ENCODE measurements around the gene MTHFD1. TPM values are rescaled to one million over a fixed set of nuclear protein-coding genes. Genes with fewer than 3 reads are reported as not detected.

The MTHFD1 gene
- total RNA-seq, 1 experiment from 2014 or later: 153 TPM

DNA sequence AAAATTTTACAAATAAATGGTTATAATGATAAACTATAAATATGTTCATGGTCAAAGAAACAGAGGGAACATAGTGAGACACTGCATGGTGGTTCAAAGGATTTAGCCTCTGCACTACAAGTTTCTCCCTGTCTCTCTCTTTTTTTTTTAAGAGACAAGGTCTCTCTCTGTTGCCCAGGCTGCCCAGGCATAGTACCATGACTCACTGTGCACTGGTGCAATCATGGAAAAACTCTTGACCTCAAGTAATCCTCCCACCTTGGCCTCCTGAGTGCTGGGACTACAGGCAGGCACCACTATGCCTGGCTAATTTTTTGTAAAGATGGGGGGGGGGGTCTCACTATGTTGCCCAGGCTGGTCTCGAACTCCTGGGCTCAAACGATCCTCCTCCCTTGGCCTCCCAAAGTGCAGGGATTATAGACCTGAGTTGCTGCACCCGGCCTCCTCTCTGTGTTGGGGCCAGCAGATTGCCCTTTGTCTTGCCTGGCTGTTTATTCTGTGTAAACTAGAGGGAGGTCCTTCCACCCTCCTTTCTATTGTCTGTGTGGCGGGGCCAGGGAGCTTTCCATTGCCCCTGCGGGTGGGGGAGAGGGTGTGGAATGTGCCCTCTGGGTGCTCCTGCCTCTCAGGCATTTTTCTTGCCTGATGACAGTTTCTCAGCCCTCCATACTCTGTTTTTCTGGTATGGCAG is 22.1 kb downstream of the MTHFD1 start:
- peaks cover 4 to 11% of the 10 kb centered on the region in 2 experiments; a peak in 2 of 4 replicates for H3K4me1 ChIP-seq (ENCODE audit: control insufficient read depth in 1 of 2, insufficient read depth in 2 of 2, low read length in 2 of 2)
- peaks cover 8 to 15% of the 10 kb centered on the region in 2 experiments for H3K36me3 ChIP-seq (ENCODE audit: control insufficient read depth in 1 of 2, insufficient read depth in 2 of 2, low read length in 2 of 2)
- DNase-seq (ENCODE audit: low read depth, low spot score) (no peak), ATAC-seq (peak; percentile 64)
- no peak overlapping the region for H3K27ac ChIP-seq (ENCODE audit: low read depth, low read length)
- no TSS peak for BruUV-seq (replicated peaks)
- intact Hi-C loops (cut with micrococcal nuclease): no loop called here
- no peaks in the 10 kb centered on the region for H3K27me3 ChIP-seq (ENCODE audit: insufficient read depth, low read length)
- no peaks in the 10 kb centered on the region for H3K9me2 ChIP-seq (ENCODE audit: insufficient read depth)
- H3K9ac ChIP-seq (ENCODE audit: low read length): no peak overlapping the region
- POLR2A ChIA-PET: no interaction called here
- CTCF ChIA-PET: no interaction called here
- RAD21 ChIA-PET (ENCODE audit: low non-redundant PET in 1 of 2, low total read pairs in 2 of 2, uncharacterized antibody in 2 of 2, unreplicated experiment in 2 of 2): no interaction called here
- peak; percentile 59; the same call in 1 of the 2 replicates for TF ChIP-seq CEBPB (IDR thresholded peaks at IDR 0.05; ENCODE audit: low read depth)
- TF ChIP-seq, protein P1, sequence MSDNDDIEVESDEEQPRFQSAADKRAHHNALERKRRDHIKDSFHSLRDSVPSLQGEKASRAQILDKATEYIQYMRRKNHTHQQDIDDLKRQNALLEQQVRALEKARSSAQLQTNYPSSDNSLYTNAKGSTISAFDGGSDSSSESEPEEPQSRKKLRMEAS (IDR thresholded peaks at IDR 0.05): no peak
- 0 out of 2 replicates have a peak overlapping the region, but pooled peaks have one; percentile 23 for H3K4me2 ChIP-seq (ENCODE audit: low read length)
- H3K79me2 ChIP-seq (ENCODE audit: insufficient read depth, low read length): peaks cover 48% of the 10 kb centered on the region
- no peak overlapping the region for H3K4me3 ChIP-seq (replicated peaks in 1 of 2; ENCODE audit: low read depth in 1 of 2, low read length in 2 of 2)
- H3K9me3 ChIP-seq (ENCODE audit: control insufficient read depth in 1 of 2, insufficient read depth in 1 of 2, low read depth in 1 of 2, low read length in 2 of 2): no peaks in the 10 kb centered on the region
- H2AFZ ChIP-seq (ENCODE audit: low read depth, low read length, poor library complexity, severe bottlenecking): no peak overlapping the region
- H4K20me1 ChIP-seq (ENCODE audit: insufficient read depth): no peaks in the 10 kb centered on the region

DNA sequence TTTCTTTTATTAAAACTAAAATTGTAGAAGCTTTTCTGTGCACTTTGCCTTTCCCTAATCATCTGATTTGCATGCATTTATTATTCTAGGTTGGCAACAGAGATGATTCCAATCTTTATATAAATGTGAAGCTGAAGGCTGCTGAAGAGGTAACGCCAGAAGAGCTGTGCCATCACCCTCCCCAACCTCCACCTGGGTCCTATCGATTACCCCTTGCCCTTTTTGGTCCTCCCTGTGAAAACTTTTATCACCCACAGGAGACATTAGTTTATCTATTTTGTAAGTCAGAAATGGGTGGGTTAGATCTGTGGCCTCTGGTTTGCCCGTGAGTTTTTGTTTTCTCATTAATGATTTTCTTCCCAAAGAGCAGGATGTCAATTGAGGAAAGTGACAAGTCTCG is 22.8 kb downstream of the MTHFD1 start:
- DNase-seq (ENCODE audit: low read depth, low spot score) (no peak), ATAC-seq (no peak)
- no peak overlapping the region for H3K4me2 ChIP-seq (ENCODE audit: low read length)
- H2AFZ ChIP-seq (ENCODE audit: low read depth, low read length, poor library complexity, severe bottlenecking): no peak overlapping the region
- H3K9ac ChIP-seq (ENCODE audit: low read length): no peak overlapping the region
- H3K9me2 ChIP-seq (ENCODE audit: insufficient read depth): no peaks in the 10 kb centered on the region
- ChIA-PET POLR2A (no interaction called here), CTCF (no interaction called here), RAD21 (ENCODE audit: low non-redundant PET in 1 of 2, low total read pairs in 2 of 2, uncharacterized antibody in 2 of 2, unreplicated experiment in 2 of 2) (no interaction called here)
- H3K36me3 ChIP-seq (ENCODE audit: control insufficient read depth in 1 of 2, insufficient read depth in 2 of 2, low read length in 2 of 2): peaks cover 15 to 22% of the 10 kb centered on the region in 2 experiments
- H3K4me3 ChIP-seq (replicated peaks in 1 of 2; ENCODE audit: low read depth in 1 of 2, low read length in 2 of 2): no peak overlapping the region
- H3K9me3 ChIP-seq (ENCODE audit: control insufficient read depth in 1 of 2, insufficient read depth in 1 of 2, low read depth in 1 of 2, low read length in 2 of 2): no peaks in the 10 kb centered on the region
- H3K79me2 ChIP-seq (ENCODE audit: insufficient read depth, low read length): peaks cover 43% of the 10 kb centered on the region
- H4K20me1 ChIP-seq (ENCODE audit: insufficient read depth): no peaks in the 10 kb centered on the region
- H3K27ac ChIP-seq (ENCODE audit: low read depth, low read length): no peak overlapping the region
- no peaks in the 10 kb centered on the region for H3K27me3 ChIP-seq (ENCODE audit: insufficient read depth, low read length)
- peaks cover 4 to 11% of the 10 kb centered on the region in 2 experiments; a peak in 2 of 4 replicates for H3K4me1 ChIP-seq (ENCODE audit: control insufficient read depth in 1 of 2, insufficient read depth in 2 of 2, low read length in 2 of 2)
- intact Hi-C loops (cut with micrococcal nuclease): no loop called here
- no peak for TF ChIP-seq YY1 (IDR thresholded peaks at IDR 0.05; ENCODE audit: extremely low read depth, insufficient replicate concordance, low read depth, low read length)
- TF ChIP-seq, protein P2, sequence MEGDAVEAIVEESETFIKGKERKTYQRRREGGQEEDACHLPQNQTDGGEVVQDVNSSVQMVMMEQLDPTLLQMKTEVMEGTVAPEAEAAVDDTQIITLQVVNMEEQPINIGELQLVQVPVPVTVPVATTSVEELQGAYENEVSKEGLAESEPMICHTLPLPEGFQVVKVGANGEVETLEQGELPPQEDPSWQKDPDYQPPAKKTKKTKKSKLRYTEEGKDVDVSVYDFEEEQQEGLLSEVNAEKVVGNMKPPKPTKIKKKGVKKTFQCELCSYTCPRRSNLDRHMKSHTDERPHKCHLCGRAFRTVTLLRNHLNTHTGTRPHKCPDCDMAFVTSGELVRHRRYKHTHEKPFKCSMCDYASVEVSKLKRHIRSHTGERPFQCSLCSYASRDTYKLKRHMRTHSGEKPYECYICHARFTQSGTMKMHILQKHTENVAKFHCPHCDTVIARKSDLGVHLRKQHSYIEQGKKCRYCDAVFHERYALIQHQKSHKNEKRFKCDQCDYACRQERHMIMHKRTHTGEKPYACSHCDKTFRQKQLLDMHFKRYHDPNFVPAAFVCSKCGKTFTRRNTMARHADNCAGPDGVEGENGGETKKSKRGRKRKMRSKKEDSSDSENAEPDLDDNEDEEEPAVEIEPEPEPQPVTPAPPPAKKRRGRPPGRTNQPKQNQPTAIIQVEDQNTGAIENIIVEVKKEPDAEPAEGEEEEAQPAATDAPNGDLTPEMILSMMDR (IDR thresholded peaks at IDR 0.05 in 2 of 3, conservative IDR thresholded peaks at IDR 0.05 in 1 of 3; ENCODE audit: borderline replicate concordance in 1 of 3, insufficient read depth in 1 of 3, low read depth in 2 of 3, low read length in 2 of 3): no peak
- no peak for TF ChIP-seq EZH2phosphoT487 (IDR thresholded peaks at IDR 0.05; ENCODE audit: borderline replicate concordance)
- TF ChIP-seq JUND (IDR thresholded peaks at IDR 0.05): no peak
- no peak for TF ChIP-seq RAD21 (IDR thresholded peaks at IDR 0.05; ENCODE audit: low read depth)
- no peak for TF ChIP-seq EGR1 (IDR thresholded peaks at IDR 0.05; ENCODE audit: low read depth)
- TF ChIP-seq POLR2A (IDR thresholded peaks at IDR 0.05; ENCODE audit: borderline replicate concordance, extremely low read depth, insufficient read depth, insufficient read length): no peak
- no peak for TF ChIP-seq SRF (IDR thresholded peaks at IDR 0.05; ENCODE audit: low read depth)
- TF ChIP-seq TCF7L2 (IDR thresholded peaks at IDR 0.05; ENCODE audit: borderline replicate concordance, extremely low read depth, insufficient read depth, insufficient read length): no peak
- BruUV-seq (replicated peaks): no TSS peak
